HG03108 (cell line): Measurements from ENCODE around the gene KIAA1671.

ENCODE experiments used
- ATAC-seq: cut with Tn5 transposase; IDR thresholded peaks from one replicate; pipeline ENCODE4 v1.9.1; 2021; ENCODE audit warnings: moderate library complexity; ENCODE audit not compliant: unreplicated experiment

Gene KIAA1671

DNA sequence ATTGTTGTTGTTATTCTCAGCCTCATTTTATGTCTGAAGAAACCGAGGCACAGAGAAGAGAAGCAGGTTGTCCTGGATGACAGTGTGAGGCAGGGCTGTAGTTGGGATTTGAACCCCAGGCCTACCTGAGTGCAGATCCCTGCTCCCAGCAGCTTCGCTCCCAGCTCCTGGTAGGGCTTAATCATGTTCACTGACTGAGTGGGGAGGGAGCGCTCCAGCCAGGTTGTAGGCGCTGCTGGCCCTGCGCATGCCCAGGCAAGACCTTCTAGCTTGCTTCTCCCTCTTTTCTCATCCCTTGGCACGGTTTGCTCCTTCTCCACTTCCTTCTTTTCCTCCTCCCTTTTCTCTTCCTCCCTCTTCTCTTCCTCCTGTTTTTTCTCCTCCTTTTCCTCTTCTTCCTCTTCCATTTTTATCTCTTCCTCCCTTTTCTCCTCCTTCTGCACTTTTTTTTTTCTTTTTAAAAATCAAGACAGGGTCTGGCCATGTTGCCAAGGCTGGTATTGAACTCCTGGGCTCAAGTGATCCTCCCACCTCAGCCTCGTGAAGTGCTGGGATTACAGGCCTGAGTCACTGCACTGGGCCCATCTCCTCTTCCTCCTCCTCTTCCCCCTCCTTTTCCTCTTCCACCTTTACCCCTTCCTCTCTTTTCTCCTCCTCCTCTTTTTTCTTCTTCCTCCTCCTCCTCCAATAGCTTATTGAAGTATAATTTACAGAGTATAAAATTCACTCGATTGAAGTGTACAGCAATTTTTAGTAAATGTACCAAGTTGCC, 109.3 kb downstream of the KIAA1671 start:
- ATAC-seq = no peak

DNA sequence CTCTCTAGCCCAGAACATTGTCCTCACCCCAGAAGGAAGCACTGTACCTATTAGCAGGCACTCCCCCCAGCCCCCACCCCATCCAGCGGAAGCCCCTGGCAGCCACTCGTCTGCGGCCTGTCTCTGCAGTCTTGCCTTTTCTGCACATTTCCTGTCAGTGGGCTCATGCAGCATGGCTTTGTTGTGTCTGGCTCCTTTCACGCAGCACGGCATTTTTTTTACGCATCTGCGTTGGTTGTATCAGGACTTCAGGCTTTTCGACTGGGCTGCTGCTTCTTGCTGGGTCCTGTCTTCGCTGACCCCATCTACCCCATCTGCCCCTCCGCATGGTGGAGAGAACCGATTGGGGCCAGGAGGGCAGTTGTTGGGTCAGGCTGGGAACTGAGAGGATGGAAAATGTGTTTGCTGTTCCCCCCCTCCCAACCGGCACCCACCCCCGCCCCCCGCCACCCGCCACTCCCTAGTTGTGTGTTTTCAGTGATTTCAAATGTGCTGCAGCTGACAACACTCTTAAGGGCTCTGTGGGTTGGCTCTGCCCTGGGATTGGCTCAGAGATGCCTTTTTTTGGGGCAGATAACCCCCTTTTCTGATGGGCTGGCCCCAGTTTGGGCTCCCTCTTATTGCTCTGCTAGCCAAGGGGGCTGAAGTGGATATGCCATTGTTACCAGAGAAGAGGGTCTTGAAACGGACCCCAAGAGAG, 110.0 kb downstream of the KIAA1671 start:
- no peak for ATAC-seq

GRCh38 chr22:25064894-25065560, 112.5 kb downstream of the KIAA1671 start:
- no peak for ATAC-seq

GRCh38 chr22:25066861-25067435, 114.4 kb downstream of the KIAA1671 start:
- ATAC-seq = no peak

GRCh38 chr22:25067851-25068421, 115.4 kb downstream of the KIAA1671 start:
- ATAC-seq = no peak

GRCh38 chr22:25068707-25069106, 116.2 kb downstream of the KIAA1671 start:
- ATAC-seq = no peak

- no peak for ATAC-seq
Measured at GRCh38 chr22:25069426-25069757, 116.9 kb downstream of the KIAA1671 start.

DNA sequence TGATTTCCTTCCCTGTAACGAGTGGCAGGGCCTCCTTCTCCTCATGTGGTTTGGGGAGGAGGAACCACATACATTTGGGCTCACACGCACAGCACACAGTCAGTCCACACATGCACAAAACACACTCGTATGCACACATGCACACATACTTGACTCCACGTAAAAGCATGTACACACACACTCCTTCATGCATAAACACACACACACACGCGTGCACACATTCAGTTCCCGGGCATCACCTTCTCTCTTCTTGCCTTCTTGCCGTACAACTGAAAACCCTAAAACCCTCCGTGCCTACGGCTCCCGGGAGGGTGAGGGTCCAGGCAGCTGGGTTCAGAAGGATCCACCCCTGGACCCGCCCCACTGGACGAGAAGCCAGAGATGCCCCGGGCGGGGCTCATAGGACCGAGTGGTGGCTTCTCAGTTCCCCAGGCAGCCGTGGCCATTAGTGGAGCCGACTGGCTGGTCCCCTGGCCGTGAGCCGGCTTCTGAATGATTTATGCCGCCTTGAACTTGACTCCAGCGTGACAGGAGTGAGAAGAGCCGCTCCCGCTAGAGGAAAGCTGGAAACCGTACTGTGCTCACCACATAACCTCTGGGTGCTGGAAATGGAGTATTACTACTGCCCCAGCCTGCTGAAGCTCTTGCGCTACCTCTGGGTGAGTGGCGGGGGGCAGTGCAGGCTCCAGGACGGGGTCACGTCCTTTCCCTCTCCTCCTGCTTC, 117.4 kb downstream of the KIAA1671 start:
- ATAC-seq = no peak

- no peak for ATAC-seq
Measured at GRCh38 chr22:25070956-25071355, 118.4 kb downstream of the KIAA1671 start.

GRCh38 chr22:25071720-25072119, 119.2 kb downstream of the KIAA1671 start:
- ATAC-seq = no peak

- ATAC-seq = no peak
Measured at GRCh38 chr22:25072406-25072805, 119.9 kb downstream of the KIAA1671 start.

GRCh38 chr22:25076336-25076735, 123.8 kb downstream of the KIAA1671 start:
- no peak for ATAC-seq

DNA sequence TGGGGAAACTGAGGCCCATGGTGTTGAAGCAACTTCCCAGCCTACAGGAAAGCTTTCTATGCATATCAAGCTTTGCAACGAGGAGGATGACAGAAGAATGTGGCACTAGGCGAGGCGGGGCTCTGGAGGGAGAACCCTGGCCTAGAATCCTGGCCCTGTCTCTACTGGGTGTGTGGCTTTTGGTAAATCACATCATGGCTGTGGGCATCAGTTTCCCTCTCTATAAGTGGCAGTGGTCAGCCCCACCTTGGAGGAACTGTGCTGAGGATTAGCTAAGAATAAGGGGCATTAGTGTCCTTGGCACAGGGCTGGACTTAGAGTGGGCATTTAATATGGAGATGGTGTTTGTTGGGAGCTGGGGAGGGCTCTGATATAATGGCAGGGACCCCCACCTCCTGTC, 124.5 kb downstream of the KIAA1671 start:
- ATAC-seq = no peak

DNA sequence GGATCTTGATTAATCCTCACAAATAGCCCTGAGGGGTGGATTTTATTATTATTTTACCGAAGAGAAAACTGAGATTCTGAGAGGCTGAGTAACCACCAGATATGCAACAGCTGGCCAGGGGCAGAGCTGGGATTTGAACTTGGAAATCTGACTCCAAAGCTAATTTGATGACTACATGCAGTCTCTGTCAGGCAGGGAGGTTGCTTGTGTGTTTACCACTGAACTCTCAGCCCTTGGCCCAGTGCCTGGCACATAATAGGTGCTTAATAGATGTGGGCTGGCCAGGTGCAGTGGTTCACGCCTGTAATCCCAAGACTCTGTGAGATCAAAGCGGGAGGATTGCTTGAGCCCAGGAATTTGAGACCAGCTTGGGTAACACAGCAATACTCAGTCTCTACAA, 125.4 kb downstream of the KIAA1671 start:
- no peak for ATAC-seq

DNA sequence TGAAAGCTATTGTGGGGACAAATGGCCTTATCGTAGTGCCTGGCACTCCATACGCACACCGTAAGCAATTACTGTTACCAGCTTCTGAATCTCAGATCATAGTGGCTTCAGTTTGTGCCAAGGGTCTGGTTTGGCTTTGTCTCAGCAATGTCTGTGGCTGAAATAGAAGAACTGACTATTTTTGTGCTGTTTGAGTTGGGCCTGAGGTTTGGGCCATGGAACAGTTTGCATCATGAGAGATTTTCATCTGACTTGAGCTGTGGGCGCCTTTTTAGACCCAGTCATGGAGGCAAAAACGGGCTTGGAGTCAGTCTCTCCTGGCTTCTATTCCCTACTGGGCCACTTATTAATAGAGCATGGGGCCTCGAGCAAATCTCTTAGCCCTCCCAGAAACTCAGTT, 126.1 kb downstream of the KIAA1671 start:
- no peak for ATAC-seq

DNA sequence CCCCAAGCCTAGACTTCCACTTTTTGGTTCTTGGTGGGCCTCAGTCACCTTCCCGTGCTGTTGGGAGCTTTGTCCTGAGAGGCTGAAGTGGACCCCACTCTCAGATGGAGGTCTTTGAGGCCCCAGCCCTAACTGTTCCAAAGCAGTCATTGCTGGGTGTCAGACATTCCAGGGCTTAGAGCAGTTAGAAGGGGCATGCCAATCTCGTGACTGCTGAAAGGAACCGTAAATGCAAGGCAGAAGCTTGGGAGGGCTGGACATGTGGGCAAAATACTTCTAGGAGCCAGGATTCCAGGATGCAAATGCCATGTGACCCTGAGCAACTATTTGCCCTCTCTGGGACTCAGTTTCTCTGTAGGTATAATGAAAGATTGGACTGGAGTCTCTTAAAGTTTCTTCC, 128.3 kb downstream of the KIAA1671 start:
- ATAC-seq = no peak

DNA sequence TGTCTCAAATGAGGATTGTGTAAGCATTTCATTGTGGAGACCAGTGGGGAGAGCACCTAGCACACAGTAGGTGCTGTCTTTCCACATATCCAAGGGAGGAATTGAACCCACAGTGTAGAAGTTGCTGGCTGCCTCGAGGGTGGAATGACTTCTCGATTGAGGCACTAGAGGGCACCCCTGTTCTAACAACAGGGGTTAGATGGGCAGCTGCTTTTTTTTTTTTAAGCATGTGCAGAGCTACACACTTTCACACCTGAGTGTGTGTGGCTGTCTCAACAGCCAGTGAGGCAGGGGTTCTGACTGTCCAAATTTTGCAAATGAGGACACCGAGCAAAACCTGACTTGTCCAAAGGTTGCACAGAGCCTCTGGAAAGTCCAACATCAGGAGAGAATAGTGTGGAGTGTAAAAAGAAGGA, 128.9 kb downstream of the KIAA1671 start:
- no peak for ATAC-seq

DNA sequence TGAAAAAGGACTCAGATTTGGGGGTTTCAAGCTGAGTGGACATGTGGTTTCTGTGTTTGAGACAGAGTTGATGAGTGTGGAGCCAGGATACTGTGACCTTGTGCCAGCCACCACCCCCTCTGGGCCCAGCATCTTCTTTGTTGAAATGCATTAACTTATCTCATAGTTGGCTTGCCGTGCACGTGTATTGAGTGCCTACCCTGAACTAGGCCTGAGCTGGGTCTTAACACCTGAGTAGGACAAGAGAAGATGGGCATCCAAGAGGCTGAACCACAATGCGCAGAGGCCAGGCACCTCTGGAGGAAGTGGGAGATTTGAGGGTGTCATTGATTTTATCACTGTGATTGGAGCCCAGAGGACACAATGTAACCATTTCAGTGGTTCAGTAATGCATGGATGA, 129.6 kb downstream of the KIAA1671 start:
- ATAC-seq = no peak

DNA sequence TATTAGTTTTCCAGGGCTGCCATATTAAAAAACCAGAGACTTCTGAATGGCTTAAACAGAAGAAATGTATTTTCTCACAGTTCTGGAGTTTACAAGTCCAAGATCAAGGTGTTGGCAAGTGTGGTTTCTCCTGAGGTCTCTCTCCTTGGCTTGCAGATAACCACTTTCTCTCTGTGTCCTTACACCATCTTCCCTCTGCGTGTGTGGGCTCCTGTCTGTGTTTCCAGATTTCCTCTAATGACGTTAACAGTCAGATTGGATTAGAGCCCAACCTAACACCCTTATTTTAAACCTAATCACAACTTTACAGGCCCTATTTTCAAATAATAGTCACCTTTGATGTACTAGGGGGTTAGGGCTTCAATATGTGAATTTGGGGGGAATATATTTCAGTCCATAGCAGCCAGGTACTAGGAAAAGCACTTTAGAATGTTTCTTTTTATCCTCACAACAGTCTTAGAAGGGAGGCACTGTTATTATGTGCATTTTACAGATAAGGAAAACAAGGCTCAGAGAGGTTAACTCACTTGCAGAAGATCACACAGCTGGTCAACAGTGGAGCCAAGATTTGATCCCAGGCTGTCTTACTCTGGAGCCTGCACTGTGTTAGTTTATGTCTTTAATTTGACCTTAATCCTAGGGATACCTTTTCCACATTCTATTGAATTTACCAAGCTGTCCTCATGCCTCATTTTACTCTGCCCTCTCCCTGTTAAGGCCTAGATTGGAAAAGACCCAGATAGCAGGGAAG, 130.7 kb downstream of the KIAA1671 start:
- no peak for ATAC-seq

- no peak for ATAC-seq
Measured at GRCh38 chr22:25083807-25084200, 131.3 kb downstream of the KIAA1671 start.
